Mesodermal cell (in vitro differentiated cells): ENCODE results near the gene ARID5B.

Source experiments
- H3K27ac ChIP-seq: 2 replicates; pipeline ENCODE4 v1.7.0; 2013; ENCODE audit warnings: mild to moderate bottlenecking, low read depth, low read length, moderate library complexity; ENCODE audit not compliant: severe bottlenecking
- H3K36me3 ChIP-seq: 2 replicates; pipeline ENCODE4 v1.7.1; 2013; ENCODE audit warnings: mild to moderate bottlenecking, low read length, moderate library complexity; ENCODE audit not compliant: control insufficient read depth, insufficient read depth
- H3K4me1 ChIP-seq: one replicate; pipeline ENCODE4 v1.7.1; 2013; ENCODE audit warnings: mild to moderate bottlenecking, low read length; ENCODE audit not compliant: insufficient read depth, control insufficient read depth, poor library complexity, severe bottlenecking
- H3K4me3 ChIP-seq: 2 replicates; pipeline ENCODE4 v1.7.0; 2013; ENCODE audit warnings: low read length, control low read depth, mild to moderate bottlenecking; ENCODE audit not compliant: insufficient read depth, poor library complexity, severe bottlenecking; ENCODE audit errors: extremely low read depth
- H3K9me3 ChIP-seq: 2 replicates; pipeline ENCODE4 v1.7.1; 2013; ENCODE audit warnings: mild to moderate bottlenecking, low read length, moderate library complexity; ENCODE audit not compliant: control insufficient read depth
- WGBS, 2 experiments: methylation state at CpG; one replicate each; pipeline ENCODE4 v1.1.5; 2013; ENCODE audit warnings: missing lambda C conversion rate in 2 of 2; ENCODE audit not compliant: insufficient coverage in 2 of 2; 5-methylcytosine and 5-hydroxymethylcytosine counted together

ARID5B gene

GRCh38 chr10:62077330-62078015 is 176.0 kb downstream of the ARID5B start:
- WGBS, 2 experiments = 100% methylated on average over 2 of the region's 2 CpGs
- Histone ChIP-seq H3K36me3 (peaks cover 58% of the 10 kb centered on the region), H3K9me3 (no peaks in the 10 kb centered on the region), H3K4me1 (peaks cover 24% of the 10 kb centered on the region), H3K4me3 (no peak overlapping the region), H3K27ac (no peak overlapping the region)

DNA sequence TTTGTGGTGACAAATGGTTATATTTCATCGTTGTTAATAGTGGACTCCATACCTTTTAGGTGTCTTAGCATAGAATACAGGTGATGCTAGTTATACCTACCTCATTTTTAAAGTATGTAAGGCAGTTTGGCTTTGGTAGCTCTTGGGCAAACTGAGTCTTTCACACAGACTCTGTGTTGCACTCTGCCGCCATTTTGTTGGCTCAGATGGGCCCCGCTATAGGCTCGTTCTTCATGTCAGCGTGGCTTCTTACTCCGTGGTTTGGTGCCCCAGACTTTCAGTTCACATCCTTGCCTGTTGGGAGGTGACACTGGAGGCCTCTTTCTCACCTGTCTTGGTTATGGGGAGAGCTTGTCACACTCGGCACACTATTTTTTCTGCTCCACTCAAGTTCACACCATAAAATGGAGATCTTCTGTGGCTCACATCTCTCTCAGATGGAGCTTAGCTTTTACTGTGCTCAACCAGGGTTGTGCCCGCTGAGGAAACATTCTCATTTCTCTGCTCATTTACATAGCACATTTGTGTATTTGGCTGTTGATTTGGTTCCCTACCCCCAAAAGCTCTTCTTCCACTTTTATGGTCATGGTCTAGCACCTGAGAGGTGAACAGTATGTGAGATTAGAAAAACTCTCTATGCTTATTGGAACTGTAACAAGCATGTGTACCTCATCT is 178.5 kb downstream of the ARID5B start:
- H3K36me3 ChIP-seq = peaks cover 43% of the 10 kb centered on the region
- peaks cover 36% of the 10 kb centered on the region for H3K4me1 ChIP-seq
- H3K4me3 ChIP-seq = no peak overlapping the region
- WGBS, 2 experiments = 98 to 100% methylated on average over 1 to 6 of the region's 8 CpGs
- H3K9me3 ChIP-seq = no peaks in the 10 kb centered on the region
- H3K27ac ChIP-seq = no peak overlapping the region

DNA sequence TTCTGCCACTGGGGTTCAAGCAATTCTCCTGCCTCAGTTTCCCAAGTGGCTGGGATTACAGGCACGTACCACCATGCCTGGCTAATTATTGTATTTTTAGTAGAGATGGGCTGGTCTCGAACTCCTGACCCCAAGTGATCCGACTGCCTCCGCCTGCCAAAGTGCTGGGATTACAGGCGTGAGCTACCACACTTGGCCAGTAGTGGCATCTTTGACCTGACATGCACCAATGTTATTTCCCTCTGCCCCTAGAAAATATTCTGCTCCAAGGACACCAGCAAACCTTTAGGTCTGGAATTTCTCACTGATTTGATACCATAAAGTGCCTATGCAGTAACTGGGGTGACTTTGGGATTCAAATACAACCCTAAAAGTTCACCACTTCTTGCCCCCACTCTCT is 179.4 kb downstream of the ARID5B start:
- Histone ChIP-seq H3K36me3 (peaks cover 43% of the 10 kb centered on the region), H3K4me3 (no peak overlapping the region), H3K27ac (no peak overlapping the region), H3K9me3 (no peaks in the 10 kb centered on the region), H3K4me1 (peaks cover 35% of the 10 kb centered on the region)
- WGBS, 2 experiments = 95 to 98% methylated on average over 4 to 5 of the region's 5 CpGs

DNA sequence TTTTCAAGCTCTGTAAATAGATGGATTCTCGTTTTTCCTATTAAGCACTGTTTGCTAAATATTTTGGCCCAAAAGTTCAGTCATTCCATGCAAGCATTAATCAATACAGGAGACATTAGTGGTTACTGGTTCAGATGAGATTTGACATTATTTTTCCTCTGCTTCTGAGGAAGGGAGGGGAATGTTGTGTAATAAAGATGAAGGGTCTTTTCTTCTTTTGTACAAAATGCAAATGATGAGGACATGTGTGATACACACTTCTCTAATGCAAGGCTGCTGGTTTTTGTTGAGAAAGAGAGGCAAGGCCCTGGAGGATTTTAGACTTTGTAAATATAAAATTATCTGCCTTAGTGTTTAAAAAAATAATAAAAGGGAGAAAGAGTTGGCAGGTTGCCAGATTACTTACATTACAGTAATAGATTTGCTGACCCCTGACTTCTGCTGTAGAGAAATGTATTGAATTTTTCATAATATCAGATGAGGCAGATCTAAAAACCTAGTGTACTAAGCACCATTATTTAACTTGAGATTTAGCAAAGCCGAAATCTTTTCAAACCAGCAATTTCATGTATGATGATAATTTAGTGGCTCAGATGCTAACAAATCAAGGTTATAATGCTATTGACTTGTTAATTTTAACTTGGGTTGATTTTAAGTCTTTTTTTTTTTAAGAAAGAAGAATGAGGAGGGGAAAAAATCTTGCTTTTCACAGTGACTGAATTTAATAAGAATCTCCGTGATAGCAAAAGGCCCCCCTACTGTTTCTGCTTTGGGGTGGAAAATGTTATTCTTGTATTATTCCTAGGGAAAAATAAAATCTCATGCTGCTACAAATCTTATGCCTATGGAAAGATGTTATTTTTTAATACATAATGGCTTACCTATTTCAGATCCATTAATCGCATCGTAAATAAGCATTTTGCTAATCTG is 180.1 kb downstream of the ARID5B start:
- Histone ChIP-seq H3K4me3 (no peak overlapping the region), H3K36me3 (peaks cover 47% of the 10 kb centered on the region), H3K4me1 (peaks cover 29% of the 10 kb centered on the region), H3K9me3 (no peaks in the 10 kb centered on the region), H3K27ac (peak overlapping the region; percentile 62)
- 80% methylated on average over 1 of the region's 5 CpGs; no CpG with 5 or more reads in 1 of the 2 experiments for WGBS, 2 experiments

DNA sequence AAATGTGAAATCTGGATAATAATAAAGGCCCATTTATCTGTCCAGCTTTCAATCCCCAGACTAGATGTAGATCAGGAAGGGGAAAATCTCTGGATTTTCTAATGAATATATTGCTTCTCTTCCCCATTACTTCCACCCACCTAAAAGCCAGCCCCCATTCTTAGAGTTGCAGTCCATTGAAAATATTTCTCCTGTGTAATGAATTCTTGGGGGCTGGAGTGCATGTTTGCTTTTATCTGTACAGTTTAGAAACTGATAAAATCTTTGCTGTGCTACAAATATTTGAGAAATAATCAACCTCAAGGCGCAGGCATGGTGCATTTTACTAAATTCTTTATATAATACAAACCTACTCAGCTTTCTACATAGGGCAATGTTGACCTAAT is 180.8 kb downstream of the ARID5B start:
- WGBS, 2 experiments = 100% methylated on average over 1 of the region's 1 CpG
- H3K4me3 ChIP-seq = no peak overlapping the region
- no peaks in the 10 kb centered on the region for H3K9me3 ChIP-seq
- H3K27ac ChIP-seq = peak overlapping the region; percentile 62
- peaks cover 50% of the 10 kb centered on the region for H3K36me3 ChIP-seq
- H3K4me1 ChIP-seq = peaks cover 25% of the 10 kb centered on the region

DNA sequence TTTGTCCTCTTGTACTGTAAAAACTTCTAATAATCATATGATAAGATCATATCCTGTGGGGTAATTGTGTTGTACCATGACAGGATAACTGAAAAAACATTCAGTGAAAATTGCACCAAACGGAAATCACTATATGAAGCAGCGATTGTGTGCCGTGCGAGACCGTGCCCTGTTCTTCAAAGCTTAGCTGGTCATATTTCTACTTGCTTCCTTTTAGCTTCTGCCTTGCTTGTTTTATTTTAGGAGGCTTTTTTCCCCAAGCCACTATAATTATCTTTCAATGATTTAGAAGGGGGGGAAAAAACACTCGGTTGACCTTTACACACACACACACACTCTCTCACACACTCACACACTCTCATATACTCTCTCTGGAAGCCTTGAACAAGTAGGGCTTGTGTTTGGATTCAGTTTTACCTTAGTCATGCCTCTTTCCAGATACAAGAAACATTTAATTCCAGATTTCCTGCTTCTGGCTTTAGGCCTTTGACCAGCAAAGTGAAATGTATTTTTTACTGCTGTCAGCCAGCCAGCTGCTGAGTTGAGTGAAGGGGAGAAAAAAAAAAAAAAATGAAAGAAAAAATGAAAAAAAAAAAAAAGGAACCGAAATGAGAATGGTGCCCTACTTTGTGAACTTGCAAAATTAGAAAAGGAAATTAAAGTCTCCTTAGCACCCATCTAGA is 181.4 kb downstream of the ARID5B start:
- H3K36me3 ChIP-seq = peaks cover 56% of the 10 kb centered on the region
- WGBS, 2 experiments = 82 to 96% methylated on average over 3 to 5 of the region's 7 CpGs
- peaks cover 23% of the 10 kb centered on the region for H3K4me1 ChIP-seq
- H3K4me3 ChIP-seq = no peak overlapping the region
- no peaks in the 10 kb centered on the region for H3K9me3 ChIP-seq
- H3K27ac ChIP-seq = peak overlapping the region; percentile 62

- 83 to 100% methylated on average over 1 of the region's 3 CpGs for WGBS, 2 experiments
- no peak overlapping the region for H3K4me3 ChIP-seq
- H3K4me1 ChIP-seq = peaks cover 23% of the 10 kb centered on the region
- no peaks in the 10 kb centered on the region for H3K9me3 ChIP-seq
- H3K36me3 ChIP-seq = peaks cover 55% of the 10 kb centered on the region
- H3K27ac ChIP-seq = peak overlapping the region; percentile 62
Measured at GRCh38 chr10:62083412-62084267, 182.1 kb downstream of the ARID5B start.

GRCh38 chr10:62084451-62084850 is 183.0 kb downstream of the ARID5B start:
- no peak overlapping the region for H3K27ac ChIP-seq

DNA sequence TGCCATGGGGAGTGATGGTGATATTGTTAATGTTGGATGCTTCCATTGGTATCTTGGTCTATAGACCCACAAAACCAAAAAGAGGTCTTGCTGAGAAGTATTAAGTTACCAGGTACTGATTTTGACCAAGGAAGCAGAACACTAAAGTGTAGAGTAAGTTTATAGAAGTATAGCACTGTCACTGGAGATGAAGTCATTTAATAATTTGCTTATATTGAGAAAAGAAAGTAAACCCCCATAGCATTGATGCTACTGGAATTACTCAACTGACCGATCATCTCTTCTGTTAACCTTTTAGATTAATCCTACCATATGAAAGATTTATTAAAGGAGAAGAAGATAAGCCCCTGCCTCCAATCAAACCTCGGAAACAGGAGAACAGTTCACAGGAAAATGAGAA is 183.9 kb downstream of the ARID5B start:
- no peak overlapping the region for H3K27ac ChIP-seq
- WGBS, 2 experiments = no CpG with 5 or more reads among the region's 2 CpGs
- no peak overlapping the region for H3K4me3 ChIP-seq
- no peaks in the 10 kb centered on the region for H3K9me3 ChIP-seq
- peaks cover 52% of the 10 kb centered on the region for H3K36me3 ChIP-seq
- H3K4me1 ChIP-seq = peaks cover 23% of the 10 kb centered on the region

More at GRCh38 chr10:62084451-62084850, 183.0 kb downstream of the ARID5B start:
- no CpG with 5 or more reads among the region's 2 CpGs for WGBS, 2 experiments
- H3K9me3 ChIP-seq = no peaks in the 10 kb centered on the region
- H3K4me3 ChIP-seq = no peak overlapping the region
- peaks cover 23% of the 10 kb centered on the region for H3K4me1 ChIP-seq
- H3K36me3 ChIP-seq = peaks cover 52% of the 10 kb centered on the region
